22Rv1 (cell line): ENCODE data around the gene JARID2.

ENCODE experiments used
- ZFX ChIP-seq: fragments of 450-650 bp; IDR thresholded peaks from 2 replicates; pipeline ENCODE4 v1.6.1; 2017; ENCODE audit warnings: antibody characterized with exemption, borderline replicate concordance
- TF ChIP-seq, protein P1 (sequence below): fragments of 450-650 bp; IDR thresholded peaks from 2 replicates; pipeline ENCODE4 v1.5.1; 2017; ENCODE audit warnings: mild to moderate bottlenecking

DNA sequence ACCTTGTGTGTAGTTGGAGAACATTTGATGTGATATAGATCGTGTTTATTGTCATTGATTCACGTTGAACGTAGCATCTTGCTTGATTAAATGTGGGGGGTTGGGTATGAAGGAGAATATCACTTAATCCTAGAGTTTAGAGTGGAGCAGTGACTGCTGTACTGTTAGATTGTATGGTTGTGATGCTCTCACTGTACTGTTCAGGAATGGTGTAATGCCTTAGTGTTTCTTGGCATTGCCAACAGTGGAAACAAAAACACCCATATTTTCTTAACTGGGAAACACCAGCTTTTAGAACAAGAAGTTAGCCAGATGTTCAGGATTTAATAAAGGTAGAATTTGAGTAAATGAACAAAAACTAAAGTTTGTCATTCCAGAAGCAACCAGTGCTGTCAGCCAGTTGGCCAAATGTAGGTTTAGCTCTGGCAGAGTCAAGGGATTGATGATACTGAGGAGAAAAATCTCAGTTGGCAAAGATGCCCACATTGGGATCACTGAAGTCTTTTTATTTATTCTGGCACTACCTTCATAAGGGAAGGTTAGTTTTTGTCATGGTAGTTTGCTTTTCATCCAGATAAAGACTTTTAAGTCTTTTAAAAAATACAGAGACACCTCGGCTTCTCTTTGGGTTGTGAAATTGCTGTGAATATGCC, 129.9 kb downstream of the JARID2 start:
- TF ChIP-seq, protein P1, sequence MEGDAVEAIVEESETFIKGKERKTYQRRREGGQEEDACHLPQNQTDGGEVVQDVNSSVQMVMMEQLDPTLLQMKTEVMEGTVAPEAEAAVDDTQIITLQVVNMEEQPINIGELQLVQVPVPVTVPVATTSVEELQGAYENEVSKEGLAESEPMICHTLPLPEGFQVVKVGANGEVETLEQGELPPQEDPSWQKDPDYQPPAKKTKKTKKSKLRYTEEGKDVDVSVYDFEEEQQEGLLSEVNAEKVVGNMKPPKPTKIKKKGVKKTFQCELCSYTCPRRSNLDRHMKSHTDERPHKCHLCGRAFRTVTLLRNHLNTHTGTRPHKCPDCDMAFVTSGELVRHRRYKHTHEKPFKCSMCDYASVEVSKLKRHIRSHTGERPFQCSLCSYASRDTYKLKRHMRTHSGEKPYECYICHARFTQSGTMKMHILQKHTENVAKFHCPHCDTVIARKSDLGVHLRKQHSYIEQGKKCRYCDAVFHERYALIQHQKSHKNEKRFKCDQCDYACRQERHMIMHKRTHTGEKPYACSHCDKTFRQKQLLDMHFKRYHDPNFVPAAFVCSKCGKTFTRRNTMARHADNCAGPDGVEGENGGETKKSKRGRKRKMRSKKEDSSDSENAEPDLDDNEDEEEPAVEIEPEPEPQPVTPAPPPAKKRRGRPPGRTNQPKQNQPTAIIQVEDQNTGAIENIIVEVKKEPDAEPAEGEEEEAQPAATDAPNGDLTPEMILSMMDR: no peak
- TF ChIP-seq ZFX: no peak
